Measurements from ENCODE around the gene SRRD. TPM values are rescaled to one million over a fixed set of nuclear protein-coding genes. Genes with fewer than 3 reads are reported as not detected.

The SRRD gene
- total RNA-seq, 4 donors from 2014 or later, result 3.0 to 11.4 (median 6.2) TPM

GRCh38 chr22:26447584-26448329 is 35.9 kb upstream of the SRRD start:
- 67 to 79% methylated on average over 4 to 11 of the region's 15 CpGs for WGBS, 2 donors (ENCODE audit: low coverage in 1 of 2)
- Histone ChIP-seq H3K36me3 (peaks cover 0 to 6% (median 0%) of the 10 kb centered on the region in 4 donors), H3K27me3 (no peaks in the 10 kb centered on the region), H3K4me1 (no peaks in the 10 kb centered on the region), H3K4me3 (no peak overlapping the region), H3K9me3 (no peaks in the 10 kb centered on the region), H3K27ac (peak overlapping the region in 2 of 4 donors; percentile 21 to 68)
- no peak for DNase-seq
- TF ChIP-seq EP300 (IDR thresholded peaks at IDR 0.05; ENCODE audit: low read depth) (no peak), CTCF (IDR thresholded peaks at IDR 0.05) (no peak), POLR2AphosphoS5 (IDR thresholded peaks at IDR 0.05) (no peak), POLR2A (IDR thresholded peaks at IDR 0.05) (no peak)
- in situ Hi-C loops (cut with MboI; ENCODE audit: low pct_ligation_motif_present in 1 of 4, low pct_unique_long_range_greater_than_20kb in 1 of 4, low sequenced_read_pairs in 3 of 4), result no loop called here
- intact Hi-C loops (cut with DNase I; ENCODE audit: low total_unique reads), result no loop called here

- Histone ChIP-seq H3K27ac (no peak overlapping the region), H3K4me3 (no peak overlapping the region), H3K27me3 (no peaks in the 10 kb centered on the region), H3K36me3 (peaks cover 0 to 11% (median 0%) of the 10 kb centered on the region in 4 donors), H3K9me3 (no peaks in the 10 kb centered on the region), H3K4me1 (no peaks in the 10 kb centered on the region)
- no peak for DNase-seq
- TF ChIP-seq POLR2A (IDR thresholded peaks at IDR 0.05) (no peak), EP300 (IDR thresholded peaks at IDR 0.05; ENCODE audit: low read depth) (no peak), POLR2AphosphoS5 (IDR thresholded peaks at IDR 0.05) (no peak), CTCF (IDR thresholded peaks at IDR 0.05) (no peak)
- intact Hi-C loops (cut with DNase I; ENCODE audit: low total_unique reads) (no loop called here), in situ Hi-C loops (cut with MboI; ENCODE audit: low pct_ligation_motif_present in 1 of 4, low pct_unique_long_range_greater_than_20kb in 1 of 4, low sequenced_read_pairs in 3 of 4) (no loop called here)
- 50 to 77% methylated on average over 3 to 4 of the region's 5 CpGs for WGBS, 2 donors (ENCODE audit: low coverage in 1 of 2)
Measured at GRCh38 chr22:26448334-26448733, 35.3 kb upstream of the SRRD start.

- Histone ChIP-seq H3K27ac (no peak overlapping the region), H3K4me3 (no peak overlapping the region), H3K9me3 (no peaks in the 10 kb centered on the region), H3K36me3 (peaks cover 0 to 17% (median 1%) of the 10 kb centered on the region in 4 donors), H3K27me3 (no peaks in the 10 kb centered on the region), H3K4me1 (no peaks in the 10 kb centered on the region)
- DNase-seq, result no peak
- TF ChIP-seq POLR2A (IDR thresholded peaks at IDR 0.05), result no peak
- TF ChIP-seq CTCF (IDR thresholded peaks at IDR 0.05), result no peak
- no peak for TF ChIP-seq EP300 (IDR thresholded peaks at IDR 0.05; ENCODE audit: low read depth)
- TF ChIP-seq POLR2AphosphoS5 (IDR thresholded peaks at IDR 0.05), result no peak
- in situ Hi-C loops (cut with MboI; ENCODE audit: low pct_ligation_motif_present in 1 of 4, low pct_unique_long_range_greater_than_20kb in 1 of 4, low sequenced_read_pairs in 3 of 4), result no loop called here
- WGBS, 2 donors (ENCODE audit: low coverage in 1 of 2), result 80% methylated on average over 6 of the region's 6 CpGs; no CpG with 5 or more reads in 1 of the 2 donors
- intact Hi-C loops (cut with DNase I; ENCODE audit: low total_unique reads), result no loop called here
Measured at GRCh38 chr22:26448941-26449340, 34.7 kb upstream of the SRRD start.

DNA sequence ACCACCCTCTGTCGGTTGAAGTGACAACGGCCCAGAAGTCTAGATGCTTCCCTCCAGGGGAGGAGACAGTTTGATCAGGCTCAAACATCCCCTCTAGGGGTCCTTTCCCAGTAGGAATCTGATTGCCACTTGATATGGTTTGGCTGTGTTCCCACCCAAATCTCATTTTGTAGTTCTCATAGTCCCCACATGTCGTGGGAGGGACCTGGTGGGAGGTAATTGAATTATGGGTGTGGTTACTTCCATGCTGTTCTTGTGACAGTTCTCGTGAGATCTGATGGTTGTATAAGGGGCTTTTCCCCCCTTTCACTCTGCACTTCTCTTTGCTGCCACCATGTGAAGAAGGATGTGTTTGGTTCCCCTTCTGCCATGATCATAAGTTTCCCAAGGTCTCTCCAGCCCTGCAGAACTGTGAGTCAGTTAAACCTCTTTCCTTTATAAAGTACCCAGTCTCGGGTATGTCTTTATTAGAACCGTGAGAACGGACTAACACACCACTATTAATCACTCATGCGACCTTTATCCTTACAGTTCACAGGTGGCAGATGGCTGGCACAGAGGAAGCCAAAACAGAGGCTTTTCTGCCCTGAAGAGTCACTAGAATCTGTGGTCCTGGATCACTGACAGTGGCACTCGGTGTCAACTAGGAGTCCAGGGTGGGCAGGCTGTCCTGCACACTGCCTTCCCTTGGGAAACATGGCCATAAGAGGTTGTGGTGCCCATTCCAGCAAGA is 33.1 kb upstream of the SRRD start:
- Histone ChIP-seq H3K9me3 (no peaks in the 10 kb centered on the region), H3K4me3 (no peak overlapping the region), H3K27me3 (no peaks in the 10 kb centered on the region), H3K4me1 (no peaks in the 10 kb centered on the region), H3K36me3 (peaks cover 0 to 18% (median 3%) of the 10 kb centered on the region in 4 donors), H3K27ac (no peak overlapping the region)
- intact Hi-C loops (cut with DNase I; ENCODE audit: low total_unique reads) (no loop called here), in situ Hi-C loops (cut with MboI; ENCODE audit: low pct_ligation_motif_present in 1 of 4, low pct_unique_long_range_greater_than_20kb in 1 of 4, low sequenced_read_pairs in 3 of 4) (loop anchor here in 1 of 4 donors (5.0 kb wide), 1 partner anchor 43 kb away; no protein-coding TSS in a partner anchor)
- WGBS, 2 donors (ENCODE audit: low coverage in 1 of 2), result 74 to 91% methylated on average over 7 to 9 of the region's 9 CpGs
- TF ChIP-seq EP300 (IDR thresholded peaks at IDR 0.05; ENCODE audit: low read depth), result no peak
- TF ChIP-seq CTCF (IDR thresholded peaks at IDR 0.05), result no peak
- TF ChIP-seq POLR2A (IDR thresholded peaks at IDR 0.05), result no peak
- TF ChIP-seq POLR2AphosphoS5 (IDR thresholded peaks at IDR 0.05), result no peak
- DNase-seq, result no peak
